ENCODE results near the gene MTHFR. TPM values are rescaled to one million over a fixed set of nuclear protein-coding genes. Genes with fewer than 3 reads are reported as not detected.

MTHFR gene
- total RNA-seq, 2 donors from 2014 or later = 40.1 to 64.3 TPM

DNA sequence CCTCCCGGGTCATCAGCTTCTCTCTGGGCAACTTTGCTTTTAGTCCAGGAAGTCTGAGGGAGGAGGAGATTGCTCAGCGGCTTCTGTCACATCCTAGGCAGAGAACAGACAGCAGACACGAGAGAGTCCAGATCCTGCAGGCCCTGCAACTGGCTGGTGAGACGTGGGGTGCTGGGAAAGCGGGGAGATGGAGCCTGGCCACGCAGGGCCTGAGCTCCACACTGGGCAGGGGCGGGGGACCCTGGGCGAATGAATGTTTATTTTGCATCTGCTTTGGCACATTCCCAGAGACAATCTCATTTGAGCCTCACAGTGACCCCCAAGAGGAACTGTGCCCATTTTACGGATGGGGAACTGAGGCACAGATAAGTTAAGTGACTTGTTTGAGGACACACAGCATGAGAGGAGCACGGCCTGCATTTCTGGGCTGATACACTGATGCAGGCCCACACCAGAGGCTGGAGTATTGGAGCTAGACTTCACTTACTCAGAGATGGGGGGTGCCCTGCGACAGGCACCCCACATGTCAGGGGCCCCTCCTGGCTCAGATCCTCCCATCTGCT lies 34.2 kb downstream of the MTHFR start:
- DNase-seq (peak; percentile 15), ATAC-seq (no peak)
- intact Hi-C loops (cut with DNase I) = no loop called here

- intact Hi-C loops (cut with DNase I) = no loop called here
- no peak for DNase-seq
- no peak for ATAC-seq
These were observed 35.8 kb downstream of the MTHFR start for GRCh38 chr1:11770011-11770410.

- ATAC-seq (no peak), DNase-seq (no peak)
- intact Hi-C loops (cut with DNase I) = no loop called here
These were observed 36.5 kb downstream of the MTHFR start for GRCh38 chr1:11769274-11769673.

DNA sequence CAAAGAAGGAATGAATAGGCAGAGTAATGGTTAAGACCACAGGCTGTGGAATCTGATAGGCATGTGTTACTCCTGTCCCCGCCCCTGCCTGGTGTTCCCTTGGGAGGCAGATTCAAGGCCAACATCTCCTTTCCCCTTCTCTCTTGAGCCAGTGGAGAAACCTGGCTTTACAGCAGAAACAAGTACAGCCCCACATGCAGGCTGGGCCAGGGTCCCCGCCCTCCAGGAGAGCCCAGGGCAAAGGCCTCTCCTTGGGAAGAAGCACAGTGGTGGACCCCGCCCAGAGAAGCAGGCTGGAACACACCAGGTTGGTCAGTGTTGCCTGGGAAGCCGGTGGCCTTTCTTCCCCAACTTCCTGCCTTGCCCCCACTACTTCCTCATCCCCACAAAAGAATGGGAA lies 36.9 kb downstream of the MTHFR start:
- intact Hi-C loops (cut with DNase I) = no loop called here
- ATAC-seq = no peak
- DNase-seq = peak; percentile 15

DNA sequence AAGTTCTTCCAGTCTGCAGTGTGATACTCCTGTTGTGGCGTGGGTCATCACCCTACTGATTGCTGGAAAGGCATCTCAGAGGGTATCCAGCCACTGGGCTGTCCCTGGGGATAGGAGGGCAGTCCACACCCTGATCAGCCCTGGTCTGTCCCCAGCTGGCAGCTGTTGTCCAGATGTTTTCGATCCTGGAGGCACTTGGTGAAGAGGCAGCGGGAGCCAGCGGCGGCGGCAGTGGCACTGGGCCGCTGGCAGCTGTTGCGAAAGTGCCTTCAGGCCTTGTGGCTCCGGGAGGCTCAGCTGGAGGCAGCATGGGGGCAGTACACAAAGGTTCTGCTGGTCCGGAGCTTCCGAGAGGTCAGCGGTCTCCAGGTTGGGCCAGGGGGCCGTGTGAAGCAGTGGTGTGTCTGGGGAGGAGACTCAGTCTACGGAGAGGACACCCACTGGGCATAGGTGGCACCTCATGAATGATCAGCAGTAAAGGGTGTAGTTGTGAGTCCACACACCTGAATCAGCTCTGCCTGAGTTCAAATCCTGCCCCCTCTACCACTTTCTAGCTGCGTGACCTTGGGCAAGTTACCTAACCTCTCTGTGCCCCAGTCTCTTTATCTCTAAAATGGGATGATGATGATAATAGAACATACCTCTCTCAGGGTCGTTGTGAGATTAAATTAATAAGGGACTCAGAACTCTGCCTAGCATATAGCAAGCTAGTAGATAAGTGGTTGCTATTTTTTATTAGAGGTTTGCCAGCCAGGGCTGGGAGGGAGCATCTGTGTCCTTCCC lies 37.7 kb downstream of the MTHFR start:
- intact Hi-C loops (cut with DNase I) = no loop called here

DNA sequence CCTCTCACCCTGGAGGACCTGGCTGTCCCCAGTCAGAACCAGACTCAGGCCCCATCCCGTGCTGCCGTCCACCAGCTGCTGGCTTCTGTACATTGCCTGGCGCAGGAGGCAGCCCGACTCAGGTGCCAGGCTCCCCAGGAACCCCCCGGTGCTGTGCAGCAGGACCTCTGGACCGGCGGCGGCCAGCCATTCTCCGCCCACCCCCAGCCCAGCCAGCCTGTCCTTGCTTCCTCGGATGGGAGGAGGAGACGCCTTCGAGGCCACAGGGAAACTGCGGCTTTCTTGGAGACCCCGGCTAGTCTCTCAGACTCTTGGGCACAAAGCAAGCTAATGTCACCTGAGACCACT lies 39.4 kb downstream of the MTHFR start:
- DNase-seq (peak; percentile 13), ATAC-seq (no peak)
- intact Hi-C loops (cut with DNase I) = no loop called here

More for the DNA sequence above, 37.7 kb downstream of the MTHFR start:
- peak; percentile 12 for DNase-seq
- ATAC-seq = no peak

GRCh38 chr1:11765661-11766428 lies 39.9 kb downstream of the MTHFR start:
- DNase-seq = peak; percentile 17
- no peak for ATAC-seq
- intact Hi-C loops (cut with DNase I) = no loop called here

DNA sequence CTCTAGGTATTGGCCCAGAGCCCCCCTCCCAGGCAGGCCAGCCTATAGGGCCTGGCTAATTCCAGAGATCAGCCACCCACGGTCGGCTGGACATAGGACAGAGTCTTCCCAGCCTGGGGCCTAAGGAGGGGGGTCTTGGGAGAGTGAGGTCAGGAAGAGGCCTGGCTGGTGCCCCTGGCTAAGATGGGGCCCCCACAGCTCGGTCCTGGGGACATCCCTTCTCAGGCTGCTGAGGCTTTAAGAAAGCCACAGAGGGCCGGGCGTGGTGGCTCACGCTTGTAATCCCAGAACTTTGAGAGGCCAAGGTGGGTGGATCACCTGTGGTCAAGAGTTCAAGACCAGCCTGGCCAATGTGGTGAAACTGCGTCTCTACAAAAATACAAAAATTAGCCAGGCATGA lies 41.2 kb downstream of the MTHFR start:
- ATAC-seq (no peak), DNase-seq (no peak)
- intact Hi-C loops (cut with DNase I) = no loop called here

DNA sequence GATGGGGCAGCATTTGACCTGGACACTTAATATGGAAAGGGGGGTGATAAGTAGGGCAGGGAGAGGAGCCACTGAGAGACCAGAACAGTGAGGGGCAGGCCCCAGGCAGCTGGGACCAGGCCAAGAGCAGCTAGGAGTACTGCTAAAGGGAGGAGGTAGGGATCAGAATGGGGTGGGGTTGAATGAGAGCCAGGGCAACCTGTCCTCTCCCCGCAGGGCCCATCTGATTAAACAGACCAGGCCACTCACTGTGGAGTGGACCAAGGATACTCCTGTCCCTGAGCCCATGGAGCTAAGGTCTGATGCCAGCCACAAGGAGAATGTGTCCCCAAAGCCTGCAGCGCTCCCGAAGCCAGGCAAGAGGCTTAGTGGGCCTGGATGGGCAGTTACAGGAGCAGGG lies 41.6 kb downstream of the MTHFR start:
- intact Hi-C loops (cut with DNase I) = no loop called here
- no peak for ATAC-seq
- no peak for DNase-seq

DNA sequence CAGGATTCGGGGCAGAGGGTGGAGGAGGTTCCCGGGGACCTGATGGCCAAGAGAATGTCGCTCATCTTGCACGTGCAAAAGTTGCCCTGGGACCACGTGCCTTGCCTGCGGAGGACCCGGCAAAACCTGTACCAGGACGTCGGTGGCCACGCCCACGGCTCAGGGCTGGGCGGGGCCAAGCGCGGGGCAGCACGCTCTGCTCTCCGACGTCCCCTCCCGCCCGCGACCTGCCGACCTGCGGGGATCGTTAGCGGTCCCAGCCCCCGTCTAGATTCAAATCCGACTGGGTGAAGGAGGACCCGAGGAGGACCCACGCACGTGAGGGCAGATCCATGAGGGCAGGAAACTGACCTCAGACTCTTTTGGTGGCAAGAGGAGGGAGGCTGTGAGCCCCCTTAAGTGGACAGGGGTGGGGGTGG lies 43.8 kb downstream of the MTHFR start, which contains the start of gene C1orf167:
C1orf167 (plus strand) TSS at position 206 of the 419 bp plus-strand sequence. CDS start 2,208 bp downstream, outside the sequence.
- DNase-seq = peak; percentile 17
- peak; percentile 19 to 40 for ATAC-seq
- intact Hi-C loops (cut with DNase I) = no loop called here

DNA sequence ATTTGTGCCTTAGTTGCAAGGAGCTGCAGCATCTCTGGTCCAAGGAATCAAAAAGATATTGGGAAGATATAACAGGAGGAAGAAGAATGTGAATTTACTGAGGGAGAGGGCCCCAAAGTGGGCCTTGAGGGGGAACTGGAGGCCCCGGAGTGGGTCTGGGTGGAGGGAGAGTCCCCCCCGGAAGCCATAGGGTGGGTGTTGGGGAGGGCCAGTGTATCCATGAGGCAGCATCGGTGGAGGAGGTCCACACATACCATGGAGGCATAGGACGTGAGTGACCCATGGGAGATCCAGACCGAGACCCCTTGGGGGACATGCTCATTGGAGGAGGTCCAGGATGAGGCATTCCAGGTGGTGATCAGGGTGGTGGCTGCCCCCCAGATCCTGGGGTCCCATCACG lies 44.5 kb downstream of the MTHFR start:
- ATAC-seq (no peak), DNase-seq (no peak)
- intact Hi-C loops (cut with DNase I) = no loop called here

DNA sequence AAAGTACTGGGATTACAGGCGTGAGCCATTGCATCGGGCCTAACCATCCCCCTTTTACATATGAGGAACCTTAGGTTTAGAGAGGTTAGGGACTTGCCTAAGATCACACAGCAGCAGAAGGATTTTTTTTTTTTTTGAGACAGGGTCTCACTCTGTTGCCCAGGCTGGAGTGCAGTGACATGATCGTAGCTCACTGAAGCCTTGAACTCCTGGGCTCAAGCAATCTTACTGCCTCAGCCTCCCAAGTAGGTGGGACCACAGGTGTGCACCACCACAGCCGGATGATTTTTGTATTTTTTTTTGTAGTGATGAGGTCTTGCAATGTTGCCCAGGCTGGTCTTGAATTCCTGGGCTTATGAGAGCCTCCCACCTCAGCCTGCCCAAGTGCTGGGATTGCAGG lies 46.0 kb downstream of the MTHFR start:
- ATAC-seq = no peak
- intact Hi-C loops (cut with DNase I) = no loop called here
- DNase-seq = no peak

DNA sequence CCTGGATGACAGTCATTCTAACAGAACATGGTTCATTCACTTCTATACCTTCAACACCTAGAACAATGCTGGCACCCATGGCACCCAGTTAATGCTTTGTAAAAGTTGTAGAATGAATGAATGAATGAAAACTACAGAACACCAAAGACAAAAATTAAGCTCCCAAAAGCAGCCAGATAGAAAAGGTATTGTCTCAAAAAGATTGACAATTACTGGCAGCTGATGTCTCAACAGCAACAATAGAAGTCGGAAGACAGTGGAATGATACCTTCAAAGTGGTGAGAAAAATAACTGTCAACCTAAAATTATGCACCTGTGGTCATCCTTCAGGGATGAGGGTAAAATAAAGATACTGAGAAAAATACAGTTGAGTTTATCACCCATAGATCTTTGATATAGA lies 48.7 kb downstream of the MTHFR start:
- intact Hi-C loops (cut with DNase I) = no loop called here
- ATAC-seq (no peak), DNase-seq (no peak)

DNA sequence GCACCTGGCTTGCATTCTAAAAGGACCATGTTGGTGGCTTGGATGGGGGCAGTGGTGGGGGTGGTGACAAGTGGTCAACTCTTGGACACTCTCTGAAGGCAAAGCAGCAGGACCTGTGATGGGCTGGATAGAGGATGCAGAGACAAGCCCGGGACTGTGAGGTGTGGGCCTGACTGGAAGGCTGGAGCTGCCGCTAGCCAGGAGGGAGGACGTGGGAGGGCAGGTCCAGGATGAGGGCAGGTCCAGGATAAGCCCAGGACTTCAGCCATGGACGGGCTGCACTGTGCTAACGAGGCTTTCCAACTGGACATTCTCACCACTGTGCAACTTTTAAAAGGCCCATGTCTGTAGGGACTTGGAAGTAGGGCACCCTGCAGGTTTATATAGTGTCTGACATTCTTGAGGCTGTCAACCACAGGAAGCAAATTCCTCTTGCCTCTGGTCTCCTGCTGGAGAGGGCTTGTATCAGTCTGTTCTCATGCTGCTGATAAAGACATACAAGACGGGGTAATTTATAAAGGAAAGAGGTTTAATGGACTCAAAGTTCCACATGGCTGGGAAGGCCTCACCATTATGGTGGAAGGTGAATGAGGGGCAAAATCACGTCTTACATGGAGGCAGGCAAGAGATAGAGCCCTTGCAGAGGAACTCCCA lies 52.1 kb downstream of the MTHFR start:
- intact Hi-C loops (cut with DNase I) = no loop called here
- peak in 1 of 2 donors; percentile 35 for ATAC-seq

DNA sequence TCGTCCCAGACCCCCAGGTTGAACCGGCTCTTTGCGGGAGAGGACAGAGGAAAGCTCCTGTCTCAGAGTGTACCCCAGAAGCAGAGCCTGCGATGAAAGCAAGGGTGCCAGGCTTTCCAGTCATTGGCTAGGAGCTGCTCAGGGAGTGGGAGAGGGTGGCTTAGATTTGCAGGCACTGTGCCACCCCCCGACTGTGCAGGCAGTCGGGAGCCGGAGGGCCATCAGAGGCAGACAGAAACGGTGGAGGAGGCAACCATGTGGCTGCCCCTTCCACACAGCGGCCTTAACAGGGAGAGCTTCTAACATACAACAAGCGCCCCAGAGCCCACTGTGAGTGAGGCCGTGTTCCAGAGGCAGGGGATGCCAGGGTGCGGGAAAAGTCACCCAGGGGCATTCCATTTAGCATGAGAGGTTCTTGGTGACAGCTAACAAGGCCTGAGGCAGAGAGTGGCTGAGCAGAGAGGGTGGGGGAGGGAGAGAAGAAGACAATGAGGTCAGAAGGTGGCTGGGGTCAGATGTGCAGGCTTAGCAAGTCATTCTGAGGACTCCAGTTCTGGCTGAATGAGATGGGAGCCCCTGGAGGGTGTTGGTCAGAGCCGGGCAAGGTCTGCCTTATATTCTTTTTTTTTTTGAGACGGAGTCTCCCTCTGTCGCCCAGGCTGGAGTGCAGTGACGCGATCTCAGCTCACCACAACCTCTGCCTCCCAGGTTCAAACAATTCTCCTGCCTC lies 53.2 kb downstream of the MTHFR start:
- ATAC-seq (no peak), DNase-seq (no peak)
- intact Hi-C loops (cut with DNase I) = no loop called here

More for the DNA sequence above, 52.1 kb downstream of the MTHFR start:
- DNase-seq = peak; percentile 10

DNA sequence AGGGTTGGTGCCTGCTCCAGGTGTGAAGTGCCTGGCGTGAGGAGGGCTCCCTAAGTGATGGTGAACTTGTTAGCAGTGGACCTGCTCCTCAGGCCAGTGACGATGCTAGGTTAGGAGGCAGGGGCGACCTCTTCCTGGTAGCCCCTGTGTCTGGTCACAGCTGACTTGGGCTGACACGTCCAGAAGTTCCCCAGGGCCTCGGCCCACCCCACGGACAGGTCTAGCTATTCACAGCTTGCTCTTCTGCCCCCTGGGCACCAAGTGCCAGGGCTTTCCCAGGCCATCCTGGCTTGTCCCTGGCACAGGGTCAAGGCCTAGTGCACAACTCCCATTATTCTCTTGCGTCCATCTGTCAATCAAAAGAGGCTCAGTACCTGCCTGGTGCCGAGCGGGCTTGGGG lies 54.7 kb downstream of the MTHFR start:
- ATAC-seq = no peak
- no peak for DNase-seq
- intact Hi-C loops (cut with DNase I) = no loop called here

- no peak for DNase-seq
- ATAC-seq = no peak
- intact Hi-C loops (cut with DNase I) = no loop called here
These were observed 55.8 kb downstream of the MTHFR start for GRCh38 chr1:11749996-11750395.

DNA sequence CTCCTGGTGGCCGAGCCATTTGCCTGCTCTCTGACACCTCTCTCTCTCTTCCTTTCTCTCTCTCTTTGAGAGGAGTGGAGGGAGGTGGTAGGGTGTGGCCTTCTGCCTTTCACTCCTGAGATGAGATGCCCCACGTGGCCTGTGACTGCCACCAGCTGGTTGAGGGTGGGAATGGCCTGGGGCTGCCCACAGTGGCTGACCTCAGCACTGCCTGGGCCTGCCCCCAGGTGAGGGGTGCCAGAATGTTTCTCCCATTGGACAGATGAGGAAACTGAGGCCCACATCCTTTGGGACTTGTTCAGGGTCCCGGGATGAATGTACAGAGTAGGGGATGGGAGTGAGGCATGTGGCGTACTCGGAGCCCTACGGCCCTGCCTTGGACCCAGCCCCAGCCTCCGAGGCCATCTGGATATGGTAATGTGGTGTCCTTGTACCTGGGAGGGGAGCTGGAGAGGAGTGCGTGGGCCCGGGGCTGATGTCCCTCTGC lies 56.5 kb downstream of the MTHFR start:
- DNase-seq = peak; percentile 63
- intact Hi-C loops (cut with DNase I) = no loop called here
- peak; percentile 44 to 66 for ATAC-seq

All from left cardiac atrium (tissue), 4 donors.